Fibroblast of mammary gland (primary cell): ENCODE measurements around the gene ERVMER34-1.
A peak's percentile ranks its signal among the peaks of the same experiment; 100 is the strongest.

ENCODE experiments used
- DNase-seq: peaks from one replicate; pipeline ENCODE4 v3.0.0-alpha.2; 2010; ENCODE audit warnings: low read depth
- H3K4me3 ChIP-seq: 2 replicates; pipeline ENCODE4 v1.5.1; 2011; ENCODE audit warnings: low read depth, mild to moderate bottlenecking, low read length, moderate library complexity; ENCODE audit not compliant: control insufficient read depth
- CTCF ChIP-seq: conservative IDR thresholded peaks from 2 replicates; pipeline ENCODE4 v1.5.1; 2011; ENCODE audit warnings: low read depth, low read length, inconsistent platforms; ENCODE audit not compliant: control insufficient read depth, insufficient read depth

Gene ERVMER34-1

GRCh38 chr4:52709155-52709554 lies 42.1 kb downstream of the ERVMER34-1 start:
- no peak for DNase-seq
- no peak for TF ChIP-seq CTCF
- no peak overlapping the region for H3K4me3 ChIP-seq

- no peak for TF ChIP-seq CTCF
- DNase-seq = peak; percentile 28
Measured at GRCh38 chr4:52704661-52705060, 46.6 kb downstream of the ERVMER34-1 start.

GRCh38 chr4:52704133-52704532 lies 47.1 kb downstream of the ERVMER34-1 start:
- TF ChIP-seq CTCF = no peak
- no peak overlapping the region for H3K4me3 ChIP-seq
- DNase-seq = peak; percentile 82

More at GRCh38 chr4:52704661-52705060, 46.6 kb downstream of the ERVMER34-1 start:
- no peak overlapping the region for H3K4me3 ChIP-seq

- TF ChIP-seq CTCF = no peak
- DNase-seq = no peak
- H3K4me3 ChIP-seq = no peak overlapping the region
Measured at GRCh38 chr4:52701207-52701606, 50.0 kb downstream of the ERVMER34-1 start.

GRCh38 chr4:52694936-52695335 lies 56.3 kb downstream of the ERVMER34-1 start:
- DNase-seq = no peak
- TF ChIP-seq CTCF = no peak
- no peak overlapping the region for H3K4me3 ChIP-seq

GRCh38 chr4:52693492-52693891 lies 57.7 kb downstream of the ERVMER34-1 start:
- no peak for DNase-seq
- H3K4me3 ChIP-seq = no peak overlapping the region
- TF ChIP-seq CTCF = no peak
